ENCODE measurements around the gene EEFSEC.
A peak's percentile ranks its signal among the peaks of the same experiment; 100 is the strongest.

Gene EEFSEC

DNA sequence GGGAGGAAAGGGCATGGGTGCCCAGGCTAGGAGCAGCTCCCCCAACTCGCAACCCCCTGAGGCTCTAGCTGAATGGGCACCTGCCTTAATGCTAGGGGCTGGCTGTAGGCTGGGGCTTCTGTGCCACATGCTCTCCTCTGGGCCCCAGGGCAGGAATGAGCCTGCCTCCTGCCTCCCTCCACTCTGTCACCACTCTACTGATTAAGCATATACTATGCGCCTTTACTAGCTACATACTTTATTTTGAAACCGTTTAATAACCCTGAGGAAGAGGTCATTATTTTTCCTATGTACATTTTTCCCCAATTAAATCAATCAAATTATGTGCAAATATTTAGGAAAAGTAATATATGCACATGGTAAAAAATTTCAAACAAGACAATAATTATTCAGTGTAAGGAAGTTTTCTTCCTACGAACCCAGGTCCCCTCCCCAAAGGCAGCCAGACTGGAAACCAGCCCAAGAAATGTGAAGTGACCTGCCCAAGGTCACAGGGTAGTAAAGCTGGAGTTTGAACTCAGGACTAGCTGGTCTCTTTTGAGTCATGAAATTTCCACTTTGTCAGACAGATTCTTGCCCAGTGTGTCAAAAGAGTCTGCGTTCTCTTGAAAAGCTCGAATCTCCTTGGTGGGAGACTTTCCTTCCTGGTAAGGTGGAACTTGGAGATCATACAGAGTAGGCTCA, 190.9 kb downstream of the EEFSEC start:
- TF ChIP-seq, protein P1, sequence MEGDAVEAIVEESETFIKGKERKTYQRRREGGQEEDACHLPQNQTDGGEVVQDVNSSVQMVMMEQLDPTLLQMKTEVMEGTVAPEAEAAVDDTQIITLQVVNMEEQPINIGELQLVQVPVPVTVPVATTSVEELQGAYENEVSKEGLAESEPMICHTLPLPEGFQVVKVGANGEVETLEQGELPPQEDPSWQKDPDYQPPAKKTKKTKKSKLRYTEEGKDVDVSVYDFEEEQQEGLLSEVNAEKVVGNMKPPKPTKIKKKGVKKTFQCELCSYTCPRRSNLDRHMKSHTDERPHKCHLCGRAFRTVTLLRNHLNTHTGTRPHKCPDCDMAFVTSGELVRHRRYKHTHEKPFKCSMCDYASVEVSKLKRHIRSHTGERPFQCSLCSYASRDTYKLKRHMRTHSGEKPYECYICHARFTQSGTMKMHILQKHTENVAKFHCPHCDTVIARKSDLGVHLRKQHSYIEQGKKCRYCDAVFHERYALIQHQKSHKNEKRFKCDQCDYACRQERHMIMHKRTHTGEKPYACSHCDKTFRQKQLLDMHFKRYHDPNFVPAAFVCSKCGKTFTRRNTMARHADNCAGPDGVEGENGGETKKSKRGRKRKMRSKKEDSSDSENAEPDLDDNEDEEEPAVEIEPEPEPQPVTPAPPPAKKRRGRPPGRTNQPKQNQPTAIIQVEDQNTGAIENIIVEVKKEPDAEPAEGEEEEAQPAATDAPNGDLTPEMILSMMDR (IDR thresholded peaks at IDR 0.05; ENCODE audit: unreplicated experiment in 3 of 3), result no peak
- no peak overlapping the region for H3K27ac Mint-ChIP-seq
- H3K36me3 Mint-ChIP-seq (ENCODE audit: low read depth), result peaks cover 4% of the 10 kb centered on the region
- peaks cover 4% of the 10 kb centered on the region for H3K27me3 Mint-ChIP-seq (ENCODE audit: low read depth)
- H3K4me3 Mint-ChIP-seq, result no peak overlapping the region
- H3K9me3 Mint-ChIP-seq, result no peaks in the 10 kb centered on the region
- peaks cover 29% of the 10 kb centered on the region for H3K4me1 Mint-ChIP-seq

DNA sequence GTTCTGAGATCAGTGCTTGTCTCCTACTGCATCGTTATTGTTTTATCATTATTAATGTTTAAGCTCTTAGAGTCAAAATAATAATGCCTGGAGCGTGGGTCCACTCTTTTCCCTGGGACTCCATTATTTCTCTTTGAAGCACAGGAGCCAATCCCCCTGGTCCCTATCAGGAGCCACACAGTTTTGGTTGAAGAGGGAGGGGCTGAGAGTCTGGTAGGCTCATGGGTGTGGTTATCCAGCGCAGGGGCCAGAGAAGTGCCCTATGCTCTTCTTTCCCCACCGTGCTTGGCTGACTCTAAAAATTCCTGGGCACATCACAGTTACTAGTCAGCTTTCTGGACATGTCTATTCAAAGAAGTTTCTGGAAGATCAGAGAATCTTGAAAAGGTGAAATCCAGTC, 191.9 kb downstream of the EEFSEC start:
- peaks cover 18% of the 10 kb centered on the region for H3K4me1 Mint-ChIP-seq
- H3K9me3 Mint-ChIP-seq, result no peaks in the 10 kb centered on the region
- peaks cover 4% of the 10 kb centered on the region for H3K27me3 Mint-ChIP-seq (ENCODE audit: low read depth)
- no peaks in the 10 kb centered on the region for H3K36me3 Mint-ChIP-seq (ENCODE audit: low read depth)
- TF ChIP-seq, protein P1 (IDR thresholded peaks at IDR 0.05; ENCODE audit: unreplicated experiment in 3 of 3), result no peak
- no peak overlapping the region for H3K4me3 Mint-ChIP-seq
- H3K27ac Mint-ChIP-seq, result no peak overlapping the region

DNA sequence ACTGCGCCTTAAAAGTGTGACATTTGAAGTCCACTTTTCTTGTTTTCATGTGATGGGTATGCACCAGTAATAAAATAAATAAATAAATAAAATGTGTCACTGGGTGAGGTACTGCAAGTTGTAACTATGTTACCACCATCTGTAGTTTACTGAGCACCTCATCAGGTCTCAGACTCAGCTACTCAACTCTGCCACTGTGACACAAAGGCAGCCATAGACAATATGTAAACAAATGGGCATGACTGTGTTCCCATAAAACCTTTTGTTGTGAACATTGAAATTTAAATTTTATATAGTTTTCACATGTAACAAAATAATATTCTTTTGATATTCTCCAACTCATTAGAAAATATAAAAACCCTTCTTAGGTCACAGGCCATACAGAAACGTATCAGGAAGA, 193.3 kb downstream of the EEFSEC start:
- H3K27me3 Mint-ChIP-seq (ENCODE audit: low read depth), result peaks cover 8% of the 10 kb centered on the region
- no peak overlapping the region for H3K27ac Mint-ChIP-seq
- TF ChIP-seq, protein P1 (IDR thresholded peaks at IDR 0.05; ENCODE audit: unreplicated experiment in 3 of 3), result no peak
- peaks cover 14% of the 10 kb centered on the region for H3K4me1 Mint-ChIP-seq
- no peaks in the 10 kb centered on the region for H3K9me3 Mint-ChIP-seq
- peaks cover 6% of the 10 kb centered on the region for H3K36me3 Mint-ChIP-seq (ENCODE audit: low read depth)
- no peak overlapping the region for H3K4me3 Mint-ChIP-seq

DNA sequence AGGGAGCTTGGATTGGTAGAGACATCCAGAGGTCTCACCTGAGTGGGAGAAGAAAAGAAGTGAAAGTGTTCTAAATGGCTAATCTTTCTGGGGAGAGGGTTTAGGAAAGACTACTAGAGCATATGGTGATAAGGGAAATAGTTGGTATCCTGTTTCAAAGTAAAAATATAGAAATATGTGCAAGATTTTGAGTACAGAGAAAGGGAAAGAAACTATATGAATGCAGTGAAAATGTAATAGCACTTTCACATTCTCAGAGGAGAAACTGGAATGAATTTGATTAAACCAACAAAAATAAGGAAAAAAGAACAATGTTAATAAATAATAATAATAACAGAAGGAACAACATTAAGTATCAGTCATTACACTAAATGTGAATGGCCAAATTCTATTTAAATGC, 194.0 kb downstream of the EEFSEC start:
- Mint-ChIP-seq H3K4me3 (no peak overlapping the region), H3K27me3 (ENCODE audit: low read depth) (peaks cover 8% of the 10 kb centered on the region), H3K4me1 (peaks cover 14% of the 10 kb centered on the region), H3K27ac (no peak overlapping the region), H3K36me3 (ENCODE audit: low read depth) (peaks cover 6% of the 10 kb centered on the region), H3K9me3 (no peaks in the 10 kb centered on the region)
- TF ChIP-seq, protein P1 (IDR thresholded peaks at IDR 0.05; ENCODE audit: unreplicated experiment in 3 of 3), result no peak

DNA sequence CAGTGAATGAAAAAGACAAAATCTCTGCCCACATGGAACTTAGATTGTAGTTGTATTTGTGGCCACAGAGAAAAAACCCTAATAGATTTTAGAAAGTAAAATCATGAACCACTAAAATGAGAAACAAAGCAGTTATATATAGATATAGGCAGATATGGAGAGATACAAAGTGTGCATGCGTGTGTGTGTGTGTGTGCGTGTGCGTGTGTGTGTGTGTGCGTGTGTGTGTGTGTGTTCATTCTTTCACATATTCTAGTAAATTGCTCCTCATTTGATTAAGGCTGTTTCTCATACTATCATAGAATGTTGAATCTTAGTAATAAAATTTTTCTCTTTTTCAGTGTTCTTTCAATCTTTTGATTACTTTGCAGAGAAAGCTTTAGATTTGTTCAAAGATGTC, 194.8 kb downstream of the EEFSEC start:
- Mint-ChIP-seq H3K27ac (peak overlapping the region; percentile 1 to 75 (median 24)), H3K27me3 (ENCODE audit: low read depth) (peaks cover 8% of the 10 kb centered on the region), H3K4me1 (peaks cover 14% of the 10 kb centered on the region), H3K4me3 (no peak overlapping the region), H3K36me3 (ENCODE audit: low read depth) (peaks cover 6% of the 10 kb centered on the region), H3K9me3 (no peaks in the 10 kb centered on the region)
- TF ChIP-seq, protein P1 (IDR thresholded peaks at IDR 0.05; ENCODE audit: unreplicated experiment in 3 of 3), result no peak

Data from nephron (organoid).